Measurements from ENCODE around the gene GRIN3B.

The GRIN3B gene

DNA sequence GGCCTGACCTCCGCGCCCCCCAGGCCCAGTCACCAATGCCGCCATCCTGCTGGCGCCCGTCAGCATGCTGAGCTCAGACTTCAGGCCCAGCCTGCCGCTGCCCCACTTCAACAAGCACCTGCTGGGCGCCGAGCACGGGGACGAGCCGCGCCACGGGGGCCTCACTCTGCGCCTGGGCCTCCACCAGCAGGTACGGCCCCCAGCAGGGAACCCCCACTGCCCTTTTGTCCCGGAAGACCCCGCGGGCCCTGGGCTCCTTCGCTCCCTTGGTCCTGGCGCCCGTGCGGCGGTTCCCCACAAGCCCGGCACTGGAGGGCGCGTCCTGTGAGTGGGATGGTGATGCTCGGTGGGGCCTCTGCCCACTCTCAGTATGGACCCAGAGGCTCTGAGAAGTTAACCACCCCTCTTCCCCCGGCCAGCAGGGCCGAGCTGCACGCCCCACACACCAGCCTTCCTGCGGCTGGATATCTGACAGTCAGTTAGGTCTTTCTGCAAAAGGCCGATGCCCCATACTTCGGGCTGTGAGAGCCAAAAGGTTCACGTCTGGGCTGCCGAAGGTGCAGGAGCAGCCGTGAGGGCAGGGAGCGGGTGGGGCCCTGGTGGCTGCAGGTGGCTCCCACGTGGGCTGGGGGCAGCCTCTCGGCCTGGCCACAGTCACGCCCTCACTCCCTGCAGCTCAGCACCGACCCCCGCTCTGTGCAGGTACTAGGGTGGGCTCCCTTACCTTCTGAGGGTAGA lies 8.1 kb upstream of the GRIN3B start:
- no peak for DNase-seq (ENCODE audit: low read depth)

DNA sequence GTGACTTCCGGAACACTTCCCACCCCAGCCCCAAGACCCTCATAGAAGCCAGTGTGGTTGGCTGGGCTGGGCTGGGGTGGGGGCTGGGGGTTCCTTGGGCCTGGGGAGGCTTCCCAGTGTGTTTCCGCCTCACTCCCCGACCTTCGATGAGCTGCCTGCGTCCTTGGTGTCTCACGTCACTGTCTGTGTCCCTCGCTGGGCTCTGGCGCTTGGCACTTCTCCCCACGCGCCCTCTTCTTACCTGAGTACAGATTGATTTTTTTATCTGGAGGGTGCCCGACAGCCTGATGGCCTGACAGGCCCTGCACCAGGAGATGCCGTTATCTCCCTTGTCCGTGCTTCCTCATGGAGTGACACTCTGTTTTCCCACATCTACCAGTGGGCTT lies 7.6 kb upstream of the GRIN3B start:
- no peak for DNase-seq (ENCODE audit: low read depth)

- no peak for DNase-seq (ENCODE audit: low read depth)
Observed at GRCh38 chr19:993361-993830, 6.8 kb upstream of the GRIN3B start.

GRCh38 chr19:993831-994393 lies 6.3 kb upstream of the GRIN3B start:
- no peak for DNase-seq (ENCODE audit: low read depth)

DNA sequence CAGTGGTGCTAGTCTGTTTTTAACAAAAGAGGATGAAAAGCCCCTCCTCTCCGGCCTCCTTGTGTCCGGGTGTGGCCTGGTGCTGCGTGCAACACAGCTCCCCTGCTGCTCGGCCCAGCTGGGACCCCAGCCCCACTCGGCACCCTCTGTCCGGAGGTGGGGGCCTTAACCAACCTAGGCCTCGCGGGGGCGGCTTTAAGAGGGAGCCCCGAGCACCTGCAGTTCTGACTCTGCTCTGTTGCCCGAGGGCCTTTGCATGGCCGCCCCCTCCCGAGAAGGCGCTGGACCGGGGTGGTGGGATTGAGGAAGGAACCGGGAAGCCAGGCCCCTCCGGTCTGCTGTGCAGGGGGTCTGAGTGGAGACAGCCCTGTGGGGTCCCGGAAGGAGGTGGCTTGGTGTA lies 5.7 kb upstream of the GRIN3B start:
- no peak for DNase-seq (ENCODE audit: low read depth)

DNA sequence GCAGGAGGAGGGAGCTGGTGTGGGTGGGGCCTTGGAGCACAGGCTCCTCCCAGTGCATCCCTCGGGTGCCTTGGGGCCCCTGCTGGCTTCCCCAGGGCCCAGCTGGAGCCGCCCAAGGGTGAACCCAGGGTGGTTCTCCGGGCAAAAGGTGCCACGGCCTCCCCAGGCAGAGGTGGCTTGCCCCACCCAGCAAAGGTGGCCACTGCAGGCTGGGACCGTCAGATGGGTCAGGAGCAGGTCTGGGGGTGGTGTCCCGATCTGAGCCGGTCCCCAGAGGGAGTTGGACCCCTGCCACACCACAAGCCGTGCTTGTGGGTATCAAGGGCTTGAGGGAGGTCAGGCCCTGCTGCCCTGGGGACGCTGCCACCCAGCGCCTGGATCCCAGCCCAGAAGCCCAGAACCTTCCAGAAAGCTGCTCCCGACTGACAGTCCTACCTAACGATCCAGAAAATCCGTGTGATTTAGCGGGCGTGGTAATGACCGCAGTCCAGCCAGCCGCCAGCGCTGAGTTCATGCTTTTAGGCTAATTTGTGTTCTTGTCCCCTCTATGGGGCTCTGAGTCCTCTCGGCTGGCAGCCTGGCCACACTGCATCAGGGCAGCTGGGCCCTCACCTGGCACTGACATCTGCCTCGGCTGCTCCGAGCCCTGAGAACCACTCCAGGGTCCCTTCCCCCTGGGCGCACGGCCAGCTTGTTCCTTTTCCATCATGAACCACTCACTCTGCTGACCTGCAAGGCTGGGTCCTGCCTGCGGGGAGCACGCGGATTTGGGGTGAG lies 5.0 kb upstream of the GRIN3B start:
- DNase-seq (ENCODE audit: low read depth), result no peak

DNA sequence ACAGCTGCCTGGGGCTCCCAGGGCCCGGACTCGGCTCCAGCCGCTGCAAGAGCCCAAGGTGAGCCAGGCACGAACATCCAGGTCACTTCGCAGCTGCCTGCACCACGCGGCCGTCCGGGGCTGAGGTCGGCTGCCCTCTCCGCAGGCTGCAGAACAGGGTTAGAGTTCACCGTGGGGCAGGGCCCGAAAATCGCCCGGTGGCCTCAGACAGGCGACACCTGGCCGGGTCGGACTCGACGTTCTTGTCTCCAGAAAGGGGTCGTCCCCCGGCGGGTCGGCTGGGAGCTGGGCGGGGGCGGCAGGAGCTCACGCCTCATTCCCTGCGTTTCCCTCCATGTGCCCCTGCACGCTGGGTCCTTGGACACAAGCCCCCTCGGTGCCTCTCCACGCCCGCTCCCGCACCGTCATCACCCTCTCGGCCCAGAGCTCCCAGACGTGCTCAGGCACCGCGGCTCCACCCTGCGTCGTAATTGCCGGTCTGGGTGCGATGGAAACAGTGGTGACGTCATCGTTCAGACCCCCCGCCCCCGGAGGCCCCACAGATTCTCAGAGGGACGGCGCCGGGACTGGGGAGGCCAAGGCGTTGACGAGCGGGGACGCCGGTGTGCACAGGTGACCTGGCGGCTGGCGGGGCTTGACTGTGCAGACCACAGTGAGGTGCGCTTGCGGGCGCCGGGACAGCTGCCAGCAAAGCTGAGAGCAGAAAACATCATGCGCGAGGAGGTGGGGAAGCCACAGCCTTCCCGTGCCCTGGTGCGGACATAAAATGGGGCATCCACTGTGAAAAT lies 4.0 kb upstream of the GRIN3B start:
- no peak for DNase-seq (ENCODE audit: low read depth)

- DNase-seq (ENCODE audit: low read depth), result no peak
Observed at GRCh38 chr19:998064-998463, 2.2 kb upstream of the GRIN3B start.

DNA sequence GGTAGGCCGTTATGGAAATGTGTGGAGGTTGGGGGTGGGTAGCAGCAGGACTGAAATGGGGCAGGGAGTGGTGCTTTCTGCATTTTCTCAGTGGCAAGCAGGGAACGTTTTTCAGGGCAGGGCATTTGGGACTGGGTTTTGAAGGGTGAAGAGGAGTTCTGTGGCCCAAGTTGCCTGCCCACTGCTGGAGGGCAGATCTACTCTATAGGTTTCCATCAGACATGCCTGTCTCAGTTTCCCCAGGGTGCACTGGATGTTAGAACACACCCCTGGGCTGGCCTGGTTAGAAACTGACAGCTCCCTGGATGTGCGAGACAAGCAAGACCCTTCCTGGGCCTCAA lies 870 bp upstream of the GRIN3B start:
- no peak for DNase-seq (ENCODE audit: low read depth)

- no peak for DNase-seq (ENCODE audit: low read depth)
Observed at GRCh38 chr19:1000591-1001537, 645 bp downstream of the GRIN3B start.

DNA sequence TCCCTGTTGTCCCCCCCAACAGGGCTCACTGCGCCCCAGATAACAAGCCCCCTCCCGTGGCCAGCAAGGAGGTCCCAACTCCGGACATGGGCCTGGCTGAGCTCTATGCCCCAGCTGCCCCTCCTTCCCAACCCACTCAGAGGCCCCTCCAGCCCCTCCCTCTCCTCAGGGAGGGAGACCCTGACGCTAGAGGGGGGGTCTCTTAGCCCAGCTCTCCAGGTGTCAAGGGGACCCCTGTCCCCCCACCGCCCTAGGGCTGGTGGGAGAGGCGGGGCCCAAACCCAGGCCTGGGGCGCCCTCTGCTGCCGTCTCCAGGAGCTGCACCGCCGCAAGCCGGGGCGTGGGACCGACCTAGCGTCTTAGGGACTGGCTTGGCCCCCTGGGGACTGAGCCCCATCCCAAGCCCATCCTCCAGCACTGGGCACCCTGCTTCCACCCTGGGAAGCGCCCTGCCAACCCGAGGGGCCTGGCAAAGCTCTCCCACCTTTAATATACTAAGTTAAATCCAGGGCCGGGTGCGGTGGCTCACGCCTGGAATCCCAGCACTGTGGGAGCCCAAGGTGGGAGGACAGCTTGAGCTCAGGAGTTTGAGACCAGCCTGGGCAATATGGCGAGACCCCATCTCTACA lies 1.4 kb downstream of the GRIN3B start:
- no peak for DNase-seq (ENCODE audit: low read depth)

- no peak for DNase-seq (ENCODE audit: low read depth)
Observed at GRCh38 chr19:1002600-1002999, 2.4 kb downstream of the GRIN3B start.

DNA sequence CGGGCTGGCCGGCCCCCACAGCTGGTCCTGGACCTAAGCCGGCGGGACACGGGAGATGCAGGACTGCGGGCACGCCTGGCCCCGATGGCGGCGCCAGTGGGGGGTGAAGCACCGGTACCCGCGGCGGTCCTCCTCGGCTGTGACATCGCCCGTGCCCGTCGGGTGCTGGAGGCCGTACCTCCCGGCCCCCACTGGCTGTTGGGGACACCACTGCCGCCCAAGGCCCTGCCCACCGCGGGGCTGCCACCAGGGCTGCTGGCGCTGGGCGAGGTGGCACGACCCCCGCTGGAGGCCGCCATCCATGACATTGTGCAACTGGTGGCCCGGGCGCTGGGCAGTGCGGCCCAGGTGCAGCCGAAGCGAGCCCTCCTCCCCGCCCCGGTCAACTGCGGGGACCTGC lies 3.1 kb downstream of the GRIN3B start:
- DNase-seq (ENCODE audit: low read depth), result no peak

DNA sequence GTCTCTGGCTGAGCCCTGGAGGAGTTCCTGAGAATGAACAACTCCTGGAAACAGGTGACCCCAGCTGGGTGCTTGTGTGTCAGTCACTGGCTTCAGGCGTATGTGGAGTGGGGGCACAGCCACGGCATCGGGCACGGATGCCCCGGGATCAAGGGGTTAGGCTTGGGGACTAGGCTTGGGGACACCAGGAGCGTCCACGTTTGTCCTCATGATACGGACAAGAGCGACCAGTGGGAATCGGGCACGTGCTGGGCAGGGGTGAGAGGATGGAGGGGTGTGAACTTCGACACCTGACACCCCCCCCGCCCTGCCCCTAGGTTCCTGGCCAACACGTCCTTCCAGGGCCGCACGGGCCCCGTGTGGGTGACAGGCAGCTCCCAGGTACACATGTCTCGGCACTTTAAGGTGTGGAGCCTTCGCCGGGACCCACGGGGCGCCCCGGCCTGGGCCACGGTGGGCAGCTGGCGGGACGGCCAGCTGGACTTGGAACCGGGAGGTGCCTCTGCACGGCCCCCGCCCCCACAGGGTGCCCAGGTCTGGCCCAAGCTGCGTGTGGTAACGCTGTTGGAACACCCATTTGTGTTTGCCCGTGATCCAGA lies 4.1 kb downstream of the GRIN3B start:
- no peak for DNase-seq (ENCODE audit: low read depth)

GRCh38 chr19:1004803-1005664 lies 4.8 kb downstream of the GRIN3B start:
- DNase-seq (ENCODE audit: low read depth), result no peak

DNA sequence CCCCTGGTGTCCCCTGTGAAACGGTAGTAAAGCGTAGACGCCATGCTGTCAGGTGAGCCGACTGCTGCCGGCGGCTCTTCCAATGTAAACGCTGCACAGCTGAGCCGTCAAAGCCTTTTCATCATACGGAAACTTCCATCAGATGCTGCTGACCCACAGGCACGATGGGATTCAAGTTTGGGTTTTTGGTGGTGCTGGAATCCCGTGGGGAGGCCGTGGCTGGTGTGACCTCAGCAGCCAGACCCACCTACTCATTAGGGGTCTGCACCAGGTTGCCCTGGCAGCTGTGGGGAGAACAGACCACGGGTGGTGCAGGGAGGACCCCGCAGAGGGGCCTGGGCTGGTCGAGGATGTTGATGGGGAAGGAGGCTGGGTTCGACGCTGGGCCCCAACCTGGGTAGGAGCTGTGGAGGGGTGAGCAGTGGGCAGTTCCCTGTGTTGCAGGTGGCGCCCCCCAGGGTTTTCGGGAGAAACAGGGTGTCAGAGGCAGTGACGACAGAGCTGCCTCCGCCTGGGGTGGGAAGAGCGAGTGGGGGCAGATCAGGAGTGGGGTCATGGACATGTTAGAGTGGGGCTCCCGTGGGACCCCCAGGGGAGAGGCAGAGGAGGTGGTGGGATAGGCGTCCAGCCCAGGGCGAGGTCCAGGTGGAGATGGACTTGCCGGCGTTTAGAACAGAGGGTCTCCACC lies 6.6 kb downstream of the GRIN3B start:
- DNase-seq (ENCODE audit: low read depth), result no peak

- DNase-seq (ENCODE audit: low read depth), result no peak
Observed at GRCh38 chr19:1007399-1008251, 7.4 kb downstream of the GRIN3B start.
